SK-N-SH treated with all-trans-retinoic acid at 6 μM for 48 hours (cell line): ENCODE results near the gene NOXO1.
"Not testable (repeated sequence)": the region's sequence is repeated elsewhere in the genome, so short reads cannot be mapped to it uniquely, and the experiment has no call there.

Experiments used
- ATAC-seq: fragments of 200-7000 bp; cut with Tn5 transposase; 3 replicates; pipeline ENCODE4 v1.9.1; 2020; ENCODE audit warnings: mild to moderate bottlenecking, moderate library complexity
- CSDC2 ChIP-seq: fragments of 250-450 bp; sonication (Bioruptor Pico); IDR thresholded peaks from 2 replicates; pipeline ENCODE4 v1.5.0; 2020; ENCODE audit warnings: mild to moderate bottlenecking, moderate library complexity
- ESRRG ChIP-seq: fragments of 250-450 bp; sonication (Bioruptor Pico); IDR thresholded peaks from 2 replicates; pipeline ENCODE4 v1.6.1; 2021; ENCODE audit warnings: mild to moderate bottlenecking
- GLIS3 ChIP-seq: fragments of 250-450 bp; sonication (Bioruptor Pico); IDR thresholded peaks from 2 replicates; pipeline ENCODE4 v1.5.0; 2020; ENCODE audit warnings: mild to moderate bottlenecking, moderate library complexity
- ISL1 ChIP-seq: fragments of 250-450 bp; sonication (Bioruptor Pico); IDR thresholded peaks from 2 replicates; pipeline ENCODE4 v2.1.2; 2022; ENCODE audit warnings: mild to moderate bottlenecking, moderate library complexity
- OSR1 ChIP-seq: fragments of 250-450 bp; sonication (Bioruptor Pico); IDR thresholded peaks from 2 replicates; pipeline ENCODE4 v1.8.0; 2022; ENCODE audit warnings: moderate library complexity, mild to moderate bottlenecking, inconsistent platforms
- PATZ1 ChIP-seq: fragments of 250-450 bp; sonication (Bioruptor Pico); IDR thresholded peaks from 2 replicates; pipeline ENCODE4 v1.8.0; 2020; ENCODE audit warnings: mild to moderate bottlenecking, moderate library complexity, borderline replicate concordance
- PPARA ChIP-seq: fragments of 250-450 bp; sonication (Bioruptor Pico); IDR thresholded peaks from 2 replicates; pipeline ENCODE4 v1.5.0; 2020; ENCODE audit warnings: mild to moderate bottlenecking, borderline replicate concordance
- RARB ChIP-seq: fragments of 250-450 bp; sonication (Bioruptor Pico); IDR thresholded peaks from 2 replicates; pipeline ENCODE4 v1.8.0; 2021; ENCODE audit warnings: mild to moderate bottlenecking, moderate library complexity
- SNAI2 ChIP-seq: fragments of 250-450 bp; sonication (Bioruptor Pico); IDR thresholded peaks from 2 replicates; pipeline ENCODE4 v1.5.0; 2020; ENCODE audit warnings: mild to moderate bottlenecking, moderate library complexity
- TCF4 ChIP-seq: fragments of 250-450 bp; sonication (Bioruptor Pico); IDR thresholded peaks from 2 replicates; pipeline ENCODE4 v1.8.0; 2021; ENCODE audit warnings: mild to moderate bottlenecking, moderate library complexity, borderline replicate concordance
- TSHZ2 ChIP-seq: fragments of 250-450 bp; sonication (Bioruptor Pico); IDR thresholded peaks from 2 replicates; pipeline ENCODE4 v1.5.0; 2020; ENCODE audit warnings: mild to moderate bottlenecking, moderate library complexity
- ZFP30 ChIP-seq: fragments of 450-650 bp; formaldehyde crosslinking; IDR thresholded peaks from 2 replicates; pipeline ENCODE4 v1.5.0; 2022; ENCODE audit warnings: mild to moderate bottlenecking, moderate library complexity
- ZNF70 ChIP-seq: fragments of 450-650 bp; formaldehyde crosslinking; IDR thresholded peaks from 2 replicates; pipeline ENCODE4 v1.5.0; 2020; ENCODE audit warnings: mild to moderate bottlenecking, moderate library complexity
- ZNF8 ChIP-seq: fragments of 450-650 bp; formaldehyde crosslinking; IDR thresholded peaks from 2 replicates; pipeline ENCODE4 v1.5.0; 2020; ENCODE audit warnings: mild to moderate bottlenecking, moderate library complexity
- TF ChIP-seq, protein P1 (sequence below): fragments of 250-450 bp; sonication (Bioruptor Pico); IDR thresholded peaks from 2 replicates; pipeline ENCODE4 v1.5.1; 2020; ENCODE audit warnings: low read depth, mild to moderate bottlenecking, moderate library complexity
- TF ChIP-seq, protein P2 (sequence below): fragments of 250-450 bp; sonication (Bioruptor Pico); IDR thresholded peaks from 2 replicates; pipeline ENCODE4 v1.5.1; 2021; ENCODE audit warnings: mild to moderate bottlenecking, moderate library complexity

Gene NOXO1

GRCh38 chr16:1959269-1960039 is 21.8 kb downstream of the NOXO1 start, which contains the start of gene NDUFB10:
TSS of gene NDUFB10 (plus strand) at chr16:1959538. CDS start at chr16:1959625, 87 bp downstream.
- no peak for TF ChIP-seq TCF4
- no peak for TF ChIP-seq OSR1 (CRISPR knock-in tag)
- no peak for TF ChIP-seq PPARA
- TF ChIP-seq, protein P1, sequence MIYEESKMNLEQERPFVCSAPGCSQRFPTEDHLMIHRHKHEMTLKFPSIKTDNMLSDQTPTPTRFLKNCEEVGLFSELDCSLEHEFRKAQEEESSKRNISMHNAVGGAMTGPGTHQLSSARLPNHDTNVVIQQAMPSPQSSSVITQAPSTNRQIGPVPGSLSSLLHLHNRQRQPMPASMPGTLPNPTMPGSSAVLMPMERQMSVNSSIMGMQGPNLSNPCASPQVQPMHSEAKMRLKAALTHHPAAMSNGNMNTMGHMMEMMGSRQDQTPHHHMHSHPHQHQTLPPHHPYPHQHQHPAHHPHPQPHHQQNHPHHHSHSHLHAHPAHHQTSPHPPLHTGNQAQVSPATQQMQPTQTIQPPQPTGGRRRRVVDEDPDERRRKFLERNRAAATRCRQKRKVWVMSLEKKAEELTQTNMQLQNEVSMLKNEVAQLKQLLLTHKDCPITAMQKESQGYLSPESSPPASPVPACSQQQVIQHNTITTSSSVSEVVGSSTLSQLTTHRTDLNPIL (CRISPR knock-in tag): no peak
- TF ChIP-seq ESRRG (CRISPR knock-in tag): no peak
- TF ChIP-seq, protein P2, sequence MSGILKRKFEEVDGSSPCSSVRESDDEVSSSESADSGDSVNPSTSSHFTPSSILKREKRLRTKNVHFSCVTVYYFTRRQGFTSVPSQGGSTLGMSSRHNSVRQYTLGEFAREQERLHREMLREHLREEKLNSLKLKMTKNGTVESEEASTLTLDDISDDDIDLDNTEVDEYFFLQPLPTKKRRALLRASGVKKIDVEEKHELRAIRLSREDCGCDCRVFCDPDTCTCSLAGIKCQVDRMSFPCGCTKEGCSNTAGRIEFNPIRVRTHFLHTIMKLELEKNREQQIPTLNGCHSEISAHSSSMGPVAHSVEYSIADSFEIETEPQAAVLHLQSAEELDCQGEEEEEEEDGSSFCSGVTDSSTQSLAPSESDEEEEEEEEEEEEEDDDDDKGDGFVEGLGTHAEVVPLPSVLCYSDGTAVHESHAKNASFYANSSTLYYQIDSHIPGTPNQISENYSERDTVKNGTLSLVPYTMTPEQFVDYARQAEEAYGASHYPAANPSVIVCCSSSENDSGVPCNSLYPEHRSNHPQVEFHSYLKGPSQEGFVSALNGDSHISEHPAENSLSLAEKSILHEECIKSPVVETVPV: no peak
- no peak for TF ChIP-seq TSHZ2
- TF ChIP-seq ZNF8 (CRISPR knock-in tag): no peak
- peak; percentile 82 for ATAC-seq

- TF ChIP-seq, protein P1 (CRISPR knock-in tag): no peak
- TF ChIP-seq TSHZ2: no peak
- TF ChIP-seq ZFP30: no peak
- TF ChIP-seq TCF4: no peak
- no peak for TF ChIP-seq CSDC2 (CRISPR knock-in tag)
- TF ChIP-seq OSR1 (CRISPR knock-in tag): no peak
- TF ChIP-seq ZNF70: no peak
- TF ChIP-seq SNAI2: no peak
- TF ChIP-seq PPARA: no peak
- TF ChIP-seq RARB (CRISPR knock-in tag): no peak
- no peak for TF ChIP-seq GLIS3 (CRISPR knock-in tag)
- TF ChIP-seq PATZ1 (CRISPR knock-in tag): no peak
- TF ChIP-seq ISL1 (CRISPR knock-in tag): no peak
- no peak for ATAC-seq
These were observed 22.5 kb downstream of the NOXO1 start for GRCh38 chr16:1958715-1959268.

GRCh38 chr16:1958143-1958491 is 23.2 kb downstream of the NOXO1 start:
- not testable (repeated sequence) for ATAC-seq

DNA sequence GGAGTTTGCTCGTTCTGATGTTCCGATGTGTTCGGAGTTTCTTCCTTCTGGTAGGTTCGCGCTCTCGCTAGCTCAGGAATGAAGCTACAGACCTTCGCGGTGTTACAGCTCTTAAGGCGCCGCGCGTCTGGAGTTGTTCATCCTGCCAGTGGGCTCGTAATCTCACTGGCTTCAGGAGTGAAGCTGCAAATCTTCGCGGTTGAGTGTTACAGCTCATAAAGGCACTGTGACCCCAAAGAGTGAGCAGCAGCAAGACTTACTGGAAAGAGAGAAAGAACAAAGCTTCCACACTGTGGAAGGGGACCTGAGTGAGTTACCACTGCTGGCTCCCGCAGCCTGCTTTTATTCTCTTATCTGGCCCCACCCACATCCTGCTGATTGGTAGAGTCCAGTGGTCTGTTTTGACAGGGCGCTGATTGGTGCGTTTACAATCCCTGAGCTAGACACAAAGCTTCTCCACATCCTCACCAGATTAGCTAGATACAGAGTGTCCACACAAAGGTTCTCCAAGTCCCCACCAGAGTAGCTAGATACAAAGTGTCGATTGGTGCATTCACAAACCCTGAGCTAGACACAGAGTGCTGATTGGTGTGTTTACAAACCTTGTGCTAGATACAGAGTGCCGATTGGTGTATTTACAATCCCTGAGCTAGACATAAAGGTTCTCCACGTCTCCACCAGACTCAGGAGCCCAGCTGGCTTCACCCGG is 23.7 kb downstream of the NOXO1 start:
- ATAC-seq: not testable (repeated sequence)
